ENCODE data around the gene FBXO4.

GRCh38 chr5:41918105-41918504 lies 7.0 kb upstream of the FBXO4 start:
- TF ChIP-seq CTCF (IDR thresholded peaks at IDR 0.05) (no peak), POLR2AphosphoS5 (IDR thresholded peaks at IDR 0.05) (no peak), POLR2A (IDR thresholded peaks at IDR 0.05) (no peak)

Data from prostate gland (tissue), 2 donors.